ENCODE measurements around the gene KLHL42.

KLHL42 gene

DNA sequence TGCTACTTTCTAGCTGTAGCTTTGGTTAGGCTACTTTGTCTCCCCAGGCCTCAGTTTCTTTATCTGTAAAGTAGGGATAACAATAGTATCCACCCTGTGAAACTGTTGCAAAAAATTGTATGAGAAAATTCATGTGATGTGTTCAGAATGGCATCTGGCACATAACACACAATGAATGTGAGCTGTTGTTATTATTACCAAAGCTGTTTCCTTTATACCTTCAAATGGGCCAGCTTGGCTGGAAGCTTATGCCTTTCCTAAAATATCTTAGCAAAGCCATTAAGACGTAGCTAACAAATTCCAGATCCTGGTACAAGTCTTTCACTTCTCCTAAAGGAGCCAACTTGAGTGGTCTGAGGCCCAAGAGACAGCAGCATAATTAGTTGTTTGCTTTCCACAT is 25.2 kb downstream of the KLHL42 start:
- peak; percentile 11 for DNase-seq (ENCODE audit: low read depth)
- no peak overlapping the region for H3K4me3 ChIP-seq (ENCODE audit: low read length)
- no peak for TF ChIP-seq CTCF (conservative IDR thresholded peaks at IDR 0.05; ENCODE audit: low read length)

- H3K4me3 ChIP-seq (ENCODE audit: low read length): no peak overlapping the region
- TF ChIP-seq CTCF (conservative IDR thresholded peaks at IDR 0.05; ENCODE audit: low read length): no peak
- DNase-seq (ENCODE audit: low read depth): no peak
These were observed 26.2 kb downstream of the KLHL42 start for GRCh38 chr12:27806259-27806658.

DNA sequence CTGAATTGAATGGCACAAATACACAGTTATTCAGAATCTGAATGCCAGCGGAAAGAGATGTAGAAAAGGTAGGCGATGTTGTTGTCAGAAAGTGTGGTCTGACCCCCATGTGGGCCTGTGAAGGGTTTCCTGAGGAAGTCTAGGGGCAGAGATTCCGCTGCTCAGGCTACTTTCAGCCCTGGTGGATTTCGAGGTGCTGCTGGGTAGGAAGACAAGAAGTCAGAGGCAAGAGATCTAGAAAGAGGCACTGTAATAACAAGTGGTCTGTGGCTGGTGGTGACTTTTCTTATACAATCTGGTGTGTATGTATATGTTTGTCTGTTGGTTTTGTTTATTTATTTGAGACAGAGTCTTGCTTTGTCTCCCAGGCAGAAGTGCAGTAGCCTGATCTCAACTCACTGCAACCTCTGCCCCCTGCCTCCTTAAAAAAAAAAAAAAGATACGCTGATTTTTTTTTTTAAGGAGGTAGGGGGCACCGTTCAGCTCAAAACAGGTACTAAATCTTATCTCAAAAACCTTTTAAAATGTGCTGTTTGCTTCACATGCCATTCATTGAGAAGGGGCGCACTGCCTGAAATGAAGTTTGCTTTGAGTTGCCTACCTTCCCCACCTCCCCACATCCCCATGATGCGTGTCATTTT is 27.1 kb downstream of the KLHL42 start:
- TF ChIP-seq CTCF (conservative IDR thresholded peaks at IDR 0.05; ENCODE audit: low read length): no peak
- no peak overlapping the region for H3K4me3 ChIP-seq (ENCODE audit: low read length)
- DNase-seq (ENCODE audit: low read depth): no peak

GRCh38 chr12:27808841-27809240 is 28.8 kb downstream of the KLHL42 start:
- H3K4me3 ChIP-seq (ENCODE audit: low read length): no peak overlapping the region
- no peak for TF ChIP-seq CTCF (conservative IDR thresholded peaks at IDR 0.05; ENCODE audit: low read length)
- no peak for DNase-seq (ENCODE audit: low read depth)

GRCh38 chr12:27810756-27811155 is 30.7 kb downstream of the KLHL42 start:
- TF ChIP-seq CTCF (conservative IDR thresholded peaks at IDR 0.05; ENCODE audit: low read length): no peak
- DNase-seq (ENCODE audit: low read depth): no peak
- no peak overlapping the region for H3K4me3 ChIP-seq (ENCODE audit: low read length)

DNA sequence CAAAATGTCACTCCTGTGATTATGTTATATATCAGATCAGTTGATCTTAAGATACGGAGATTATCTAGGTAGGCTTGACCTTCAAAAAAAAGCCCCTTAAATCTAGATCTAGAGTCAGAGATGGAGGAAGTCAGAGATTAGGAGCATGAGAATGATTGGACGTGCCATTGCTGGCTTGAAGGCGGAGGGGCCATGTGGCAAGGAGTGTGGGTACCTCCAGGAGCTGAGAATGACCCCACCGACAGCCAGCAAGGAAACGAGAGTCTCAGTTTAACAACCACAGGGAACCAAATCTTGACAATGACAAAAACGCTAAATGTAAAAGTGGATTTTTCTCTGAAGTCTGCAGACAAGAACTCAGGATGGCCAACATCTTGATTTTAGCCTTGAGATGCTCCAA is 32.5 kb downstream of the KLHL42 start:
- DNase-seq (ENCODE audit: low read depth): no peak
- no peak for TF ChIP-seq CTCF (conservative IDR thresholded peaks at IDR 0.05; ENCODE audit: low read length)
- no peak overlapping the region for H3K4me3 ChIP-seq (ENCODE audit: low read length)

GRCh38 chr12:27814411-27814810 is 34.4 kb downstream of the KLHL42 start:
- DNase-seq (ENCODE audit: low read depth): no peak
- H3K4me3 ChIP-seq (ENCODE audit: low read length): no peak overlapping the region
- TF ChIP-seq CTCF (conservative IDR thresholded peaks at IDR 0.05; ENCODE audit: low read length): no peak

Data from AG10803 (cell line).